Calu3 (cell line): Measurements from ENCODE around the gene STING1. TPM values are rescaled to one million over a fixed set of nuclear protein-coding genes. Genes with fewer than 3 reads are reported as not detected.
"Not testable (repeated sequence)": the region's sequence is repeated elsewhere in the genome, so short reads cannot be mapped to it uniquely, and the experiment has no call there.

Experiments
- BruUV-seq: library from RNA; stranded (reverse); fragments of 400-500 nt; replicated peaks from 2 replicates; lab custom pipeline; 2021; lab: Mats Ljungman, UMichigan
- CTCF ChIA-PET: fragments of 300-600 bp; sonication (Branson Sonifier 250); formaldehyde crosslinking; loops from one replicate; lab custom pipeline; 2022; ENCODE audit warnings: antibody characterized with exemption; lab: Charles Lee
- DNase-seq: peaks from one replicate; pipeline ENCODE4 v3.0.0; 2022
- H3K27ac Mint-ChIP-seq: one replicate; pipeline ENCODE4 v1.8.0; 2022; ENCODE audit warnings: mixed read lengths; ENCODE audit not compliant: unreplicated experiment
- H3K27me3 Mint-ChIP-seq: one replicate; pipeline ENCODE4 v1.8.0; 2022; ENCODE audit warnings: mixed read lengths; ENCODE audit not compliant: unreplicated experiment
- H3K36me3 Mint-ChIP-seq: one replicate; pipeline ENCODE4 v1.8.0; 2022; ENCODE audit warnings: mild to moderate bottlenecking, moderate library complexity, mixed read lengths; ENCODE audit not compliant: insufficient read depth, unreplicated experiment
- H3K4me1 Mint-ChIP-seq: one replicate; pipeline ENCODE4 v1.8.0; 2022; ENCODE audit warnings: mild to moderate bottlenecking, low read depth, mixed read lengths; ENCODE audit not compliant: unreplicated experiment
- H3K4me3 Mint-ChIP-seq: one replicate; pipeline ENCODE4 v1.8.0; 2022; ENCODE audit warnings: mild to moderate bottlenecking, low read depth, moderate library complexity, mixed read lengths; ENCODE audit not compliant: unreplicated experiment
- H3K9me3 Mint-ChIP-seq: one replicate; pipeline ENCODE4 v1.8.0; 2022; ENCODE audit warnings: low read depth, mixed read lengths; ENCODE audit not compliant: unreplicated experiment
- intact Hi-C: fragments of 100-400 bp; cut with micrococcal nuclease; formaldehyde crosslinking; loops from one replicate; pipeline ENCODE4 v1.10.0; 2022; ENCODE audit not compliant: unreplicated experiment
- total RNA-seq: library from RNA; stranded (reverse); gene quantifications from 2 replicates; pipeline ENCODE4 v1.2.3, GENCODE V29; 2022
- TF ChIP-seq, protein P1 (sequence below): fragments of 200-600 bp; IDR thresholded peaks from one replicate; pipeline ENCODE4 v1.8.0; 2022; ENCODE audit warnings: antibody characterized with exemption; ENCODE audit not compliant: unreplicated experiment

STING1 gene
- total RNA-seq, 1 experiment from 2014 or later = 34.1 TPM

GRCh38 chr5:139446956-139447779 lies 35.4 kb downstream of the STING1 start:
- Mint-ChIP-seq H3K36me3 (no peaks in the 10 kb centered on the region), H3K27ac (no peak overlapping the region), H3K9me3 (no peaks in the 10 kb centered on the region), H3K4me3 (no peak overlapping the region), H3K4me1 (no peaks in the 10 kb centered on the region), H3K27me3 (peaks cover 56% of the 10 kb centered on the region)
- intact Hi-C loops = no loop called here
- DNase-seq = no peak
- TF ChIP-seq, protein P1, sequence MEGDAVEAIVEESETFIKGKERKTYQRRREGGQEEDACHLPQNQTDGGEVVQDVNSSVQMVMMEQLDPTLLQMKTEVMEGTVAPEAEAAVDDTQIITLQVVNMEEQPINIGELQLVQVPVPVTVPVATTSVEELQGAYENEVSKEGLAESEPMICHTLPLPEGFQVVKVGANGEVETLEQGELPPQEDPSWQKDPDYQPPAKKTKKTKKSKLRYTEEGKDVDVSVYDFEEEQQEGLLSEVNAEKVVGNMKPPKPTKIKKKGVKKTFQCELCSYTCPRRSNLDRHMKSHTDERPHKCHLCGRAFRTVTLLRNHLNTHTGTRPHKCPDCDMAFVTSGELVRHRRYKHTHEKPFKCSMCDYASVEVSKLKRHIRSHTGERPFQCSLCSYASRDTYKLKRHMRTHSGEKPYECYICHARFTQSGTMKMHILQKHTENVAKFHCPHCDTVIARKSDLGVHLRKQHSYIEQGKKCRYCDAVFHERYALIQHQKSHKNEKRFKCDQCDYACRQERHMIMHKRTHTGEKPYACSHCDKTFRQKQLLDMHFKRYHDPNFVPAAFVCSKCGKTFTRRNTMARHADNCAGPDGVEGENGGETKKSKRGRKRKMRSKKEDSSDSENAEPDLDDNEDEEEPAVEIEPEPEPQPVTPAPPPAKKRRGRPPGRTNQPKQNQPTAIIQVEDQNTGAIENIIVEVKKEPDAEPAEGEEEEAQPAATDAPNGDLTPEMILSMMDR = no peak
- CTCF ChIA-PET = interaction anchor here (0.6 kb wide), 1 partner anchor 45 kb away, joined by 6 read pairs; no protein-coding TSS in a partner anchor
- no TSS peak for BruUV-seq

GRCh38 chr5:139445325-139446170 lies 37.0 kb downstream of the STING1 start:
- TF ChIP-seq, protein P1 = no peak
- no peak overlapping the region for H3K27ac Mint-ChIP-seq
- no peaks in the 10 kb centered on the region for H3K36me3 Mint-ChIP-seq
- no peak overlapping the region for H3K4me3 Mint-ChIP-seq
- BruUV-seq = no TSS peak
- CTCF ChIA-PET = interaction anchor here (0.7 to 1.0 kb wide), 2 partner anchors 25 to 124 kb away, joined by 3 read pairs; no protein-coding TSS in a partner anchor
- no peak for DNase-seq
- H3K4me1 Mint-ChIP-seq = no peaks in the 10 kb centered on the region
- peaks cover 62% of the 10 kb centered on the region for H3K27me3 Mint-ChIP-seq
- no peaks in the 10 kb centered on the region for H3K9me3 Mint-ChIP-seq
- intact Hi-C loops = no loop called here

GRCh38 chr5:139443831-139444453 lies 38.6 kb downstream of the STING1 start:
- Mint-ChIP-seq H3K27ac (no peak overlapping the region), H3K36me3 (peaks cover 8% of the 10 kb centered on the region), H3K9me3 (no peaks in the 10 kb centered on the region), H3K4me1 (peaks cover 11% of the 10 kb centered on the region), H3K4me3 (no peak overlapping the region), H3K27me3 (peaks cover 58% of the 10 kb centered on the region)
- CTCF ChIA-PET = no interaction called here
- no TSS peak for BruUV-seq
- no peak for DNase-seq
- TF ChIP-seq, protein P1 = no peak
- intact Hi-C loops = no loop called here

DNA sequence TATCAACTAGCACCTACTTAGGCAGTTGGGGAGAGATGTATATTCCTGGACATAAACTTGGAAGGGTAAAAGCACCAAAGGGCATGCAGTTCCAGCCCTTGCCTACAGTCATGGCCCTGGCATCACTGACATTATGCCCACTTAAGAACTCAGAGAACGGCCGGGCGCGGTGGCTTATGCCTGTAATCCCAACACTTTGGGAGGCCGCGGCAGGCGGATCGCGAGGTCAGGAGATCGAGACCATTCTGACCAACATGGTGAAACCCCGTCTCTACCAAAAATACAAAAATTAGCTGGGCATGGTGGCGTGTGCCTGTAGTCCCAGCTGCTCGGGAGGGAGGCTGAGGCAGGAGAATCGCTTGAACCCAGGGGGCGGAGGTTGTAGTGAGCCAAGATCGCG lies 42.1 kb downstream of the STING1 start:
- Mint-ChIP-seq H3K27me3 (peaks cover 23% of the 10 kb centered on the region), H3K36me3 (peaks cover 11% of the 10 kb centered on the region), H3K4me3 (peak overlapping the region; percentile 93), H3K4me1 (peaks cover 18% of the 10 kb centered on the region)
- DNase-seq, BruUV-seq, H3K27ac Mint-ChIP-seq, intact Hi-C loops, H3K9me3 Mint-ChIP-seq: not testable (repeated sequence)
- CTCF ChIA-PET = interaction anchor here (0.6 kb wide), 1 partner anchor 1021 kb away, joined by 3 read pairs; no protein-coding TSS in a partner anchor
